Measurements from ENCODE around the gene HLA-B.

Gene HLA-B

GRCh38 chr6:31305703-31306219 lies 51.2 kb downstream of the HLA-B start:
- DNase-seq (ENCODE audit: low read depth in 3 of 3) = no peak

GRCh38 chr6:31304683-31305082 lies 52.3 kb downstream of the HLA-B start:
- no peak for DNase-seq (ENCODE audit: low read depth in 3 of 3)
